HepG2 (cell line): ENCODE results near the gene TIFAB.

Source experiments
- CTCF ChIP-seq: sonication (generic); formaldehyde crosslinking; IDR thresholded peaks from 2 replicates; pipeline ENCODE4 v1.5.0; 2020; ENCODE audit warnings: mild to moderate bottlenecking, missing genetic modification reagents, moderate library complexity
- HDAC2 ChIP-seq: sonication (generic); formaldehyde crosslinking; IDR thresholded peaks from 2 replicates; pipeline ENCODE4 v1.4.0; 2020; ENCODE audit warnings: missing genetic modification reagents
- MEIS2 ChIP-seq: sonication (generic); formaldehyde crosslinking; IDR thresholded peaks from 2 replicates; pipeline ENCODE4 v1.9.0; 2021; ENCODE audit warnings: mild to moderate bottlenecking, missing genetic modification reagents
- MXI1 ChIP-seq: IDR thresholded peaks from 3 replicates; pipeline ENCODE4 v1.6.1; 2012; ENCODE audit warnings: low read depth, low read length, inconsistent platforms, borderline replicate concordance
- NFATC3 ChIP-seq: sonication (generic); formaldehyde crosslinking; IDR thresholded peaks from 2 replicates; pipeline ENCODE4 v1.5.1; 2020; ENCODE audit warnings: mild to moderate bottlenecking, missing genetic modification reagents
- NFE2L1 ChIP-seq: sonication (generic); formaldehyde crosslinking; IDR thresholded peaks from 2 replicates; pipeline ENCODE4 v1.4.0; 2020; ENCODE audit warnings: missing genetic modification reagents, mild to moderate bottlenecking, borderline replicate concordance
- NR3C1 ChIP-seq: sonication (generic); formaldehyde crosslinking; IDR thresholded peaks from 2 replicates; pipeline ENCODE4 v1.4.0; 2020; ENCODE audit warnings: missing genetic modification reagents
- POLR2AphosphoS5 ChIP-seq: IDR thresholded peaks from 2 replicates; pipeline ENCODE4 v1.6.1; 2012; ENCODE audit warnings: low read depth, low read length
- PRPF4 ChIP-seq: fragments of 200-400 bp; formaldehyde crosslinking; IDR thresholded peaks from 2 replicates; pipeline ENCODE4 v1.6.1; 2016; ENCODE audit warnings: low read length, low read depth; ENCODE audit not compliant: poor library complexity, severe bottlenecking
- SMYD3 ChIP-seq: sonication (generic); formaldehyde crosslinking; IDR thresholded peaks from 2 replicates; pipeline ENCODE4 v1.8.1; 2023; ENCODE audit warnings: mild to moderate bottlenecking, missing genetic modification reagents
- ZKSCAN1 ChIP-seq: fragments of 150-350 bp; IDR thresholded peaks from 2 replicates; pipeline ENCODE4 v1.6.1; 2014; ENCODE audit warnings: low read length
- ZNF326 ChIP-seq: sonication (generic); formaldehyde crosslinking; IDR thresholded peaks from 2 replicates; pipeline ENCODE4 v1.4.0; 2020; ENCODE audit warnings: missing genetic modification reagents, borderline replicate concordance
- TF ChIP-seq, protein P1 (sequence below): sonication (generic); formaldehyde crosslinking; conservative IDR thresholded peaks from 2 replicates; pipeline ENCODE4 v1.8.0; 2022; ENCODE audit warnings: mild to moderate bottlenecking, moderate library complexity, missing genetic modification reagents

DNA sequence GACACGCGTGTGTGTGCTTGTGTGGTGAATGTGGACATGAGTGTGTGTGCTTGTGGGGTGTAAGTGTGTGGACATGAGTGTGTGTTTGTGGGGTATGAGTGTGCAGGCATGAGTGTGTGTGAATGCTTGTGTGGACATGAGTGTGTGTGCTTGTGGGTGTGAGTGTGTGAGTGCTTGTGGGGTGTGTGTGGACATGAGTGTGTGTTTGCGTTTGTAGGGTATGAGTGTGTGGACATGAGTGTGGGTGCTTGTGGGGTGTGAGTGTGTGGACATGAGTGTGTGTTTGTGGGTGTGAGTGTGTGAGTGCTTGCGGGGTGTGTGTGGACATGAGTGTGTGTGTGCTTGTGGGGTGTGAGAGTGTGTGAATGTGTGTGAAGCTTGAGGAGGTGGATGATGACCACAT is 29.8 kb upstream of the TIFAB start:
- TF ChIP-seq SMYD3 (no peak), PRPF4 (no peak), HDAC2 (CRISPR knock-in tag) (no peak), CTCF (no peak), ZNF326 (CRISPR knock-in tag) (no peak), NFATC3 (CRISPR knock-in tag) (no peak), POLR2AphosphoS5 (no peak), MXI1 (no peak), NFE2L1 (CRISPR knock-in tag) (no peak), NR3C1 (CRISPR knock-in tag) (no peak), ZKSCAN1 (no peak), MEIS2 (CRISPR knock-in tag) (no peak)
- TF ChIP-seq, protein P1, sequence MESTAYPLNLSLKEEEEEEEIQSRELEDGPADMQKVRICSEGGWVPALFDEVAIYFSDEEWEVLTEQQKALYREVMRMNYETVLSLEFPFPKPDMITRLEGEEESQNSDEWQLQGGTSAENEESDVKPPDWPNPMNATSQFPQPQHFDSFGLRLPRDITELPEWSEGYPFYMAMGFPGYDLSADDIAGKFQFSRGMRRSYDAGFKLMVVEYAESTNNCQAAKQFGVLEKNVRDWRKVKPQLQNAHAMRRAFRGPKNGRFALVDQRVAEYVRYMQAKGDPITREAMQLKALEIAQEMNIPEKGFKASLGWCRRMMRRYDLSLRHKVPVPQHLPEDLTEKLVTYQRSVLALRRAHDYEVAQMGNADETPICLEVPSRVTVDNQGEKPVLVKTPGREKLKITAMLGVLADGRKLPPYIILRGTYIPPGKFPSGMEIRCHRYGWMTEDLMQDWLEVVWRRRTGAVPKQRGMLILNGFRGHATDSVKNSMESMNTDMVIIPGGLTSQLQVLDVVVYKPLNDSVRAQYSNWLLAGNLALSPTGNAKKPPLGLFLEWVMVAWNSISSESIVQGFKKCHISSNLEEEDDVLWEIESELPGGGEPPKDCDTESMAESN (CRISPR knock-in tag), result no peak
